H1 (cell line): ENCODE data around the gene CD28. TPM values are rescaled to one million over a fixed set of nuclear protein-coding genes. Genes with fewer than 3 reads are reported as not detected.

Experiments
- CTCF ChIA-PET: fragments of 300-600 bp; sonication (Branson Sonifier 250); formaldehyde crosslinking; loops from one replicate; lab custom pipeline; 2021; ENCODE audit not compliant: partially characterized antibody; lab: Charles Lee
- POLR2A ChIA-PET: fragments of 300-600 bp; sonication (Branson Sonifier 250); formaldehyde crosslinking; loops from one replicate; lab custom pipeline; 2021; ENCODE audit warnings: inconsistent platforms; ENCODE audit not compliant: partially characterized antibody; lab: Charles Lee
- DNase-seq, 2 experiments: peaks; one replicate each; pipeline versions ENCODE4 v3.0.0 to v3.0.0-alpha.2; 2010 to 2022; ENCODE audit warnings: low spot score in 2 of 2, low read depth in 1 of 2, mixed read lengths in 1 of 2
- FAIRE-seq: peaks from 2 replicates; lab custom pipeline; 2011; peaks lifted over from hg19 to GRCh38; lab: Jason Lieb, UNC
- H2AFZ ChIP-seq: 2 replicates; pipeline ENCODE4 v1.8.1; 2012; ENCODE audit warnings: low read length, inconsistent platforms
- H2AK5ac ChIP-seq: 2 replicates; pipeline ENCODE4 v1.6.1; 2013; ENCODE audit warnings: low read depth, low read length
- H2BK120ac ChIP-seq: replicated peaks from 2 replicates; pipeline ENCODE3; 2013; ENCODE audit warnings: low read depth, low read length, inconsistent platforms
- H2BK12ac ChIP-seq: 2 replicates; pipeline ENCODE4 v1.6.1; 2013; ENCODE audit warnings: low read depth, low read length
- H2BK15ac ChIP-seq: 2 replicates; pipeline ENCODE4 v1.6.1; 2013; ENCODE audit warnings: low read length
- H2BK20ac ChIP-seq: 2 replicates; pipeline ENCODE4 v1.6.1; 2013; ENCODE audit warnings: low read length
- H2BK5ac ChIP-seq: 2 replicates; pipeline ENCODE4 v1.6.1; 2013; ENCODE audit warnings: low read depth, low read length
- H3K14ac ChIP-seq: 2 replicates; pipeline ENCODE4 v1.6.1; 2013; ENCODE audit warnings: inconsistent platforms; ENCODE audit not compliant: insufficient read length
- H3K18ac ChIP-seq: 2 replicates; pipeline ENCODE4 v1.6.1; 2013; ENCODE audit warnings: low read length; ENCODE audit errors: extremely low read depth
- H3K23ac ChIP-seq: 2 replicates; pipeline ENCODE4 v1.6.1; 2013; ENCODE audit warnings: inconsistent platforms; ENCODE audit not compliant: insufficient read length
- H3K23me2 ChIP-seq: 2 replicates; pipeline ENCODE4 v1.6.1; 2013; ENCODE audit warnings: low read depth, low read length
- H3K27ac ChIP-seq: 2 replicates; pipeline ENCODE4 v1.6.1; 2011; ENCODE audit warnings: low read depth, low read length, inconsistent platforms
- H3K27me3 ChIP-seq, 4 experiments: replicated peaks in 1 of 4; 1 replicate in 1 of 4; 2 replicates in 3 of 4; pipeline versions ENCODE4 v1.6.1 to v1.8.1; 2011 to 2013; ENCODE audit warnings: low read length in 3 of 4, mild to moderate bottlenecking in 3 of 4, inconsistent platforms in 2 of 4, mixed read lengths in 2 of 4, moderate library complexity in 1 of 4; ENCODE audit not compliant: control insufficient read depth in 3 of 4, insufficient read depth in 3 of 4; ENCODE audit errors: extremely low read depth in 1 of 4
- H3K36me3 ChIP-seq, 4 experiments: 2 replicates each; pipeline versions ENCODE4 v1.6.1 to v1.8.1; 2011 to 2013; ENCODE audit warnings: mild to moderate bottlenecking in 4 of 4, low read length in 3 of 4, moderate library complexity in 2 of 4, control low read depth in 1 of 4, inconsistent platforms in 1 of 4; ENCODE audit not compliant: insufficient read depth in 4 of 4, control insufficient read depth in 2 of 4
- H3K4ac ChIP-seq: replicated peaks from 2 replicates; pipeline ENCODE3; 2013; ENCODE audit warnings: low read length, low read depth, mixed read lengths, inconsistent platforms; ENCODE audit not compliant: insufficient read length
- H3K4me1 ChIP-seq, 4 experiments: replicated peaks in 1 of 4; 1 replicate in 1 of 4; 2 replicates in 3 of 4; pipeline versions ENCODE4 v1.6.1 to v1.8.1; 2011 to 2013; ENCODE audit warnings: low read length in 3 of 4, inconsistent platforms in 2 of 4, mixed read lengths in 1 of 4; ENCODE audit not compliant: insufficient read depth in 4 of 4, control insufficient read depth in 3 of 4
- H3K4me2 ChIP-seq, 2 experiments: 2 replicates each; pipeline versions ENCODE4 v1.6.1 to v1.8.1; 2011 to 2013; ENCODE audit warnings: low read depth in 2 of 2, low read length in 2 of 2, control low read depth in 1 of 2, inconsistent platforms in 1 of 2, mild to moderate bottlenecking in 1 of 2; ENCODE audit not compliant: insufficient read depth in 1 of 2
- H3K4me3 ChIP-seq, 4 experiments: fragments of 200-600, 300-600 bp in 1 of 4; sonication (generic), shearing (Covaris generic), sonication (Bioruptor Twin) in 1 of 4; 2 replicates each; pipeline versions ENCODE4 v1.5.1 to v1.8.1; 2011 to 2016; ENCODE audit warnings: low read length in 4 of 4, low read depth in 3 of 4, control low read depth in 2 of 4, inconsistent platforms in 2 of 4, mild to moderate bottlenecking in 2 of 4, mixed read lengths in 1 of 4, moderate library complexity in 1 of 4; ENCODE audit not compliant: insufficient read depth in 2 of 4; ENCODE audit errors: extremely low read depth in 1 of 4
- H3K56ac ChIP-seq: replicated peaks from 2 replicates; pipeline ENCODE3; 2013; ENCODE audit warnings: low read depth, mild to moderate bottlenecking, mixed read lengths, low read length, inconsistent platforms; ENCODE audit not compliant: insufficient read length
- H3K79me1 ChIP-seq: 2 replicates; pipeline ENCODE4 v1.6.1; 2013; ENCODE audit warnings: low read depth, low read length, control low read depth
- H3K79me2 ChIP-seq, 2 experiments: 2 replicates each; pipeline versions ENCODE4 v1.6.1 to v1.8.1; 2012 to 2013; ENCODE audit warnings: low read length in 2 of 2, mild to moderate bottlenecking in 2 of 2, inconsistent platforms in 1 of 2; ENCODE audit not compliant: insufficient read depth in 2 of 2, control insufficient read depth in 1 of 2
- H3K9ac ChIP-seq, 4 experiments: replicated peaks in 1 of 4; 1 replicate in 1 of 4; 2 replicates in 3 of 4; pipeline versions ENCODE4 v1.6.1 to v1.8.1; 2011 to 2013; ENCODE audit warnings: low read depth in 3 of 4, low read length in 3 of 4, control low read depth in 2 of 4, mild to moderate bottlenecking in 2 of 4, moderate library complexity in 2 of 4, inconsistent platforms in 1 of 4; ENCODE audit errors: extremely low read depth in 1 of 4
- H3K9me3 ChIP-seq, 2 experiments: 2 replicates each; pipeline versions ENCODE4 v1.6.1 to v1.8.1; 2012 to 2013; ENCODE audit warnings: mild to moderate bottlenecking in 2 of 2, moderate library complexity in 2 of 2, control low read depth in 1 of 2, inconsistent platforms in 1 of 2, low read depth in 1 of 2, low read length in 1 of 2, mixed read lengths in 1 of 2; ENCODE audit not compliant: insufficient read depth in 2 of 2
- H4K20me1 ChIP-seq, 2 experiments: replicated peaks in 1 of 2; 2 replicates each; pipeline versions ENCODE3 to v1.8.1; 2011 to 2013; ENCODE audit warnings: inconsistent platforms in 2 of 2, low read length in 2 of 2, mild to moderate bottlenecking in 1 of 2; ENCODE audit not compliant: insufficient read depth in 2 of 2, control insufficient read depth in 1 of 2
- H4K5ac ChIP-seq: 2 replicates; pipeline ENCODE4 v1.6.1; 2013; ENCODE audit warnings: low read length, low read depth, mixed read lengths, inconsistent platforms; ENCODE audit not compliant: insufficient read length
- H4K8ac ChIP-seq: 2 replicates; pipeline ENCODE4 v1.8.0; 2013; ENCODE audit warnings: mild to moderate bottlenecking, moderate library complexity, low read length, inconsistent platforms; ENCODE audit not compliant: insufficient read depth; ENCODE audit errors: extremely low read depth
- H4K91ac ChIP-seq: replicated peaks from 2 replicates; pipeline ENCODE3; 2013; ENCODE audit warnings: low read length, mixed read lengths, inconsistent platforms; ENCODE audit not compliant: insufficient read length
- BRCA1 ChIP-seq: IDR thresholded peaks from 2 replicates; pipeline ENCODE4 v1.6.1; 2012; ENCODE audit warnings: low read depth, low read length, improper control_type of control experiment
- E2F6 ChIP-seq: IDR thresholded peaks from 2 replicates; pipeline ENCODE4 v1.6.1; 2012; ENCODE audit warnings: inconsistent platforms
- HDAC2 ChIP-seq, 2 experiments: fragments of 300-600 bp in 1 of 2; sonication (generic) in 1 of 2; IDR thresholded peaks; 2 replicates each; pipeline ENCODE4 v1.6.1; 2011 to 2012; ENCODE audit warnings: low read depth in 2 of 2, low read length in 2 of 2, mild to moderate bottlenecking in 2 of 2, moderate library complexity in 2 of 2, borderline replicate concordance in 1 of 2, inconsistent platforms in 1 of 2
- PHF8 ChIP-seq: fragments of 200-600 bp; sonication (generic); conservative IDR thresholded peaks from 2 replicates; pipeline ENCODE4 v1.7.1; 2012; ENCODE audit warnings: low read depth, mild to moderate bottlenecking, inconsistent platforms, low read length, moderate library complexity
- POLR2AphosphoS5 ChIP-seq: IDR thresholded peaks from 2 replicates; pipeline ENCODE4 v1.6.1; 2011; ENCODE audit warnings: low read depth, low read length
- RFX5 ChIP-seq: IDR thresholded peaks from 2 replicates; pipeline ENCODE4 v1.6.1; 2011; ENCODE audit warnings: low read depth, low read length, improper control_type of control experiment, borderline replicate concordance
- RNF2 ChIP-seq: fragments of 200-900, 300-1000 bp; sonication (generic); IDR thresholded peaks from 2 replicates; pipeline ENCODE4 v1.7.1; 2016; ENCODE audit warnings: borderline replicate concordance, low read depth, mild to moderate bottlenecking, antibody characterized with exemption, low read length; ENCODE audit not compliant: poor library complexity, severe bottlenecking; ENCODE audit errors: missing control alignments
- SIRT6 ChIP-seq: IDR thresholded peaks from one replicate; pipeline ENCODE4 v1.7.1; 2012; ENCODE audit warnings: low read length, inconsistent platforms
- SIX5 ChIP-seq: IDR thresholded peaks from 2 replicates; pipeline ENCODE4 v1.6.1; 2011; ENCODE audit warnings: mild to moderate bottlenecking, low read depth, low read length
- SP4 ChIP-seq: IDR thresholded peaks from 2 replicates; pipeline ENCODE4 v1.6.1; 2012; ENCODE audit warnings: low read length, inconsistent platforms
- SUZ12 ChIP-seq: fragments of 200-600 bp; sonication (generic); IDR thresholded peaks from 2 replicates; pipeline ENCODE4 v1.6.1; 2012; ENCODE audit warnings: mild to moderate bottlenecking, inconsistent platforms, low read length, moderate library complexity, mixed read lengths
- TAF1 ChIP-seq: IDR thresholded peaks from 2 replicates; pipeline ENCODE4 v1.6.1; 2011; ENCODE audit warnings: mild to moderate bottlenecking, low read depth, low read length
- TAF7 ChIP-seq: optimal IDR thresholded peaks from 2 replicates; pipeline ENCODE3; 2011; ENCODE audit warnings: low read depth, mild to moderate bottlenecking, inconsistent platforms, low read length, moderate library complexity, borderline replicate concordance
- WGBS, 2 experiments: shearing (Covaris generic) in 1 of 2; methylation state at CpG; one replicate each; pipeline versions ENCODE4 v1.1.6 to v1.1.7; 2013 to 2015; ENCODE audit warnings: low lambda C conversion rate in 2 of 2, mixed read lengths in 2 of 2, inconsistent platforms in 1 of 2, low coverage in 1 of 2, missing lambda C conversion rate in 1 of 2; ENCODE audit not compliant: insufficient replicate concordance in 2 of 2, insufficient coverage in 1 of 2, insufficient read length in 1 of 2; ENCODE audit errors: extremely low coverage in 1 of 2, missing lambda C conversion rate in 1 of 2; 5-methylcytosine and 5-hydroxymethylcytosine counted together
- polyA plus RNA-seq, 7 experiments: library from polyadenylated mRNA; depleted of rRNA in 3 of 7; stranded (reverse) in 5 of 7; unstranded in 2 of 7; fragments of >200 nt in 5 of 7; fragments of 200-250 nt in 2 of 7; gene quantifications; 1 replicate in 5 of 7; 2 replicates in 1 of 7; 4 replicates in 1 of 7; pipeline versions ENCODE4 v1.2.1 to v1.2.3, GENCODE V29; 2011 to 2013; ENCODE audit warnings: missing spikeins in 2 of 7, mixed read lengths in 2 of 7
- total RNA-seq: library from RNA; stranded (reverse); fragmentation: NEBNext Ultra II Directional; extraction: Animal tissue kit (Norgen Biotek cat#: 25700); gene quantifications from 2 replicates; pipeline ENCODE4 v1.2.1, GENCODE V29; 2021

The CD28 gene
- total and polyA plus RNA-seq, 2 of the 8 experiments (the other 6 are each of a cell fraction or from before 2014, with no cell fraction given) = not detected

GRCh38 chr2:203690117-203690431 lies 16.4 kb upstream of the CD28 start:
- Histone ChIP-seq H4K20me1 (no peaks in the 10 kb centered on the region), H3K79me1 (no peaks in the 10 kb centered on the region), H2BK120ac (no peak overlapping the region), H3K27me3 (peaks cover 0 to 1% (median 0%) of the 10 kb centered on the region in 4 experiments; a peak in 1 of 7 replicates), H3K23me2 (no peaks in the 10 kb centered on the region), H3K4ac (no peak overlapping the region), H3K4me2 (no peak overlapping the region), H3K9ac (no peak overlapping the region), H4K91ac (no peak overlapping the region), H2BK20ac (no peak overlapping the region), H2BK15ac (no peak overlapping the region), H3K4me1 (no peaks in the 10 kb centered on the region), H2BK12ac (no peak overlapping the region), H3K14ac (no peak overlapping the region), H4K8ac (no peak overlapping the region), H3K23ac (no peak overlapping the region), H2AFZ (no peak overlapping the region; the same call in 1 of the 2 replicates), H3K9me3 (no peaks in the 10 kb centered on the region), H3K36me3 (no peaks in the 10 kb centered on the region; a peak in 1 of 8 replicates), H3K4me3 (no peak overlapping the region), H3K79me2 (no peaks in the 10 kb centered on the region), H4K5ac (no peak overlapping the region), H3K27ac (no peak overlapping the region), H3K56ac (no peak overlapping the region), H2AK5ac (no peak overlapping the region), H2BK5ac (no peak overlapping the region), H3K18ac (no peak overlapping the region)
- no peak for DNase-seq
- FAIRE-seq = no peak
- POLR2A ChIA-PET = interaction anchor here (0.9 kb wide), 1 partner anchor 53 kb away, joined by 3 read pairs; no protein-coding TSS in a partner anchor
- 87% methylated on average over 4 of the region's 4 CpGs; no CpG with 5 or more reads in 1 of the 2 experiments for WGBS, 2 experiments
- CTCF ChIA-PET = interaction anchor here (1.1 kb wide), 1 partner anchor 24 kb away, joined by 3 read pairs; no protein-coding TSS in a partner anchor
- no peak for TF ChIP-seq SUZ12
- TF ChIP-seq PHF8 = no peak
- TF ChIP-seq SIRT6 = no peak
- no peak for TF ChIP-seq RNF2
- TF ChIP-seq TAF7 = no peak
- no peak for TF ChIP-seq SP4
- no peak for TF ChIP-seq HDAC2 (IDR thresholded peaks at IDR 0.05; ENCODE audit: borderline replicate concordance in 1 of 2, low read depth in 2 of 2, low read length in 2 of 2)
- TF ChIP-seq SIX5 = no peak
- TF ChIP-seq TAF1 = no peak
- no peak for TF ChIP-seq BRCA1
- no peak for TF ChIP-seq RFX5
- no peak for TF ChIP-seq POLR2AphosphoS5
- no peak for TF ChIP-seq E2F6
